Glutamatergic neuron (in vitro differentiated cells): ENCODE results near the gene SLAMF9. TPM values are rescaled to one million over a fixed set of nuclear protein-coding genes. Genes with fewer than 3 reads are reported as not detected.
A peak's percentile ranks its signal among the peaks of the same experiment; 100 is the strongest.

ENCODE experiments used
- DNase-seq: peaks from one replicate; pipeline ENCODE4 v3.0.0; 2022
- H3K27ac Mint-ChIP-seq: one replicate; pipeline ENCODE4 v1.8.0; 2020; ENCODE audit warnings: mild to moderate bottlenecking, mixed read lengths, inconsistent platforms; ENCODE audit not compliant: unreplicated experiment
- H3K27me3 Mint-ChIP-seq: one replicate; pipeline ENCODE4 v1.8.0; 2020; ENCODE audit warnings: mild to moderate bottlenecking, moderate library complexity, mixed read lengths, inconsistent platforms; ENCODE audit not compliant: unreplicated experiment
- H3K36me3 Mint-ChIP-seq: one replicate; pipeline ENCODE4 v1.8.0; 2020; ENCODE audit warnings: mild to moderate bottlenecking, mixed read lengths, inconsistent platforms; ENCODE audit not compliant: unreplicated experiment
- H3K4me1 Mint-ChIP-seq: one replicate; pipeline ENCODE4 v1.8.0; 2020; ENCODE audit warnings: mild to moderate bottlenecking, low read depth, mixed read lengths, inconsistent platforms; ENCODE audit not compliant: unreplicated experiment
- H3K4me3 Mint-ChIP-seq: one replicate; pipeline ENCODE4 v1.8.0; 2020; ENCODE audit warnings: mild to moderate bottlenecking, mixed read lengths, inconsistent platforms; ENCODE audit not compliant: unreplicated experiment
- H3K9me3 Mint-ChIP-seq: one replicate; pipeline ENCODE4 v1.8.0; 2020; ENCODE audit warnings: mild to moderate bottlenecking, moderate library complexity, mixed read lengths, inconsistent platforms; ENCODE audit not compliant: unreplicated experiment
- CTCF ChIP-seq: fragments of 200-600 bp; sonication (generic); IDR thresholded peaks from one replicate; pipeline ENCODE4 v1.5.0; 2021; ENCODE audit not compliant: partially characterized antibody, unreplicated experiment
- total RNA-seq: library from RNA; stranded (reverse); fragmentation: NEBNext Ultra II Directional; extraction: Animal tissue kit (Norgen Biotek cat#: 25700); gene quantifications from one replicate; pipeline ENCODE4 v1.2.1, GENCODE V29; 2021; ENCODE audit not compliant: unreplicated experiment

SLAMF9 gene
- total RNA-seq, 1 donor from 2014 or later = not detected

- no peak for DNase-seq
- Mint-ChIP-seq H3K9me3 (peaks cover 9% of the 10 kb centered on the region), H3K36me3 (no peaks in the 10 kb centered on the region), H3K4me1 (no peaks in the 10 kb centered on the region), H3K27ac (no peak overlapping the region), H3K27me3 (peaks cover 14% of the 10 kb centered on the region), H3K4me3 (no peak overlapping the region)
- no peak for TF ChIP-seq CTCF
Observed at GRCh38 chr1:159949981-159950381, 4.1 kb downstream of the SLAMF9 start.

- Mint-ChIP-seq H3K27me3 (peaks cover 16% of the 10 kb centered on the region), H3K4me3 (no peak overlapping the region), H3K27ac (peak overlapping the region; percentile 5), H3K36me3 (no peaks in the 10 kb centered on the region), H3K4me1 (peaks cover 4% of the 10 kb centered on the region), H3K9me3 (peaks cover 9% of the 10 kb centered on the region)
- DNase-seq = no peak
- TF ChIP-seq CTCF = no peak
Observed at GRCh38 chr1:159949123-159949522, 4.9 kb downstream of the SLAMF9 start.

GRCh38 chr1:159947942-159948341 is 6.1 kb downstream of the SLAMF9 start:
- Mint-ChIP-seq H3K9me3 (peaks cover 6% of the 10 kb centered on the region), H3K4me3 (no peak overlapping the region), H3K36me3 (no peaks in the 10 kb centered on the region), H3K27ac (no peak overlapping the region), H3K27me3 (peaks cover 17% of the 10 kb centered on the region), H3K4me1 (peaks cover 6% of the 10 kb centered on the region)
- DNase-seq = no peak
- no peak for TF ChIP-seq CTCF

GRCh38 chr1:159946242-159947187 is 7.5 kb downstream of the SLAMF9 start:
- DNase-seq = no peak
- peak overlapping the region; percentile 91 for H3K4me3 Mint-ChIP-seq
- H3K27ac Mint-ChIP-seq = no peak overlapping the region
- H3K9me3 Mint-ChIP-seq = peaks cover 3% of the 10 kb centered on the region
- peaks cover 14% of the 10 kb centered on the region for H3K4me1 Mint-ChIP-seq
- peaks cover 16% of the 10 kb centered on the region for H3K27me3 Mint-ChIP-seq
- no peak for TF ChIP-seq CTCF
- H3K36me3 Mint-ChIP-seq = no peaks in the 10 kb centered on the region
